IMR-90 (cell line): ENCODE measurements around the gene MRPL43. TPM values are rescaled to one million over a fixed set of nuclear protein-coding genes. Genes with fewer than 3 reads are reported as not detected.

Experiments
- ATAC-seq: fragments of 200-7000 bp; cut with Tn5 transposase; 2 replicates; pipeline ENCODE4 v1.9.1; 2020; ENCODE audit warnings: low read depth, mild to moderate bottlenecking, moderate library complexity
- BruUV-seq: library from RNA; stranded (reverse); fragments of 400-500 nt; replicated peaks from 2 replicates; lab custom pipeline; 2021; lab: Mats Ljungman, UMichigan
- CTCF ChIA-PET: fragments of 300-600 bp; formaldehyde crosslinking; extraction: SDS; loops from one replicate; lab custom pipeline; 2021; ENCODE audit warnings: antibody characterized with exemption; lab: Yijun Ruan, JAX
- POLR2A ChIA-PET: fragments of 300-600 bp; sonication (Branson Sonifier 250); formaldehyde crosslinking; loops from one replicate; lab custom pipeline; 2022; ENCODE audit warnings: antibody characterized with exemption; ENCODE audit not compliant: unreplicated experiment; lab: Charles Lee
- DNase-seq: peaks from one replicate; pipeline ENCODE4 v3.0.0; 2013
- H2AFZ ChIP-seq: replicated peaks from 2 replicates; pipeline ENCODE3; 2013; ENCODE audit warnings: low read length, mild to moderate bottlenecking; ENCODE audit not compliant: poor library complexity
- H2AK5ac ChIP-seq: 2 replicates; pipeline ENCODE4 v1.6.1; 2013; ENCODE audit warnings: low read depth, low read length, inconsistent platforms
- H2AK9ac ChIP-seq: replicated peaks from 2 replicates; pipeline ENCODE3; 2013; ENCODE audit warnings: mild to moderate bottlenecking, low read depth, low read length, moderate library complexity; ENCODE audit not compliant: poor library complexity
- H2BK120ac ChIP-seq: 2 replicates; pipeline ENCODE4 v1.6.1; 2013; ENCODE audit warnings: low read depth, low read length, inconsistent platforms
- H2BK15ac ChIP-seq: 3 replicates; pipeline ENCODE4 v1.6.1; 2013; ENCODE audit warnings: low read depth, low read length, inconsistent platforms
- H2BK20ac ChIP-seq: 2 replicates; pipeline ENCODE4 v1.6.1; 2013; ENCODE audit warnings: low read depth, mild to moderate bottlenecking, inconsistent platforms, low read length, moderate library complexity
- H2BK5ac ChIP-seq: 2 replicates; pipeline ENCODE4 v1.6.1; 2013; ENCODE audit warnings: mild to moderate bottlenecking, low read depth, low read length, inconsistent platforms; ENCODE audit not compliant: poor library complexity, severe bottlenecking
- H3K14ac ChIP-seq: replicated peaks from 2 replicates; pipeline ENCODE4 v1.6.1; 2013; ENCODE audit warnings: low read depth, low read length, inconsistent platforms
- H3K18ac ChIP-seq: 2 replicates; pipeline ENCODE4 v1.6.1; 2013; ENCODE audit warnings: low read depth, low read length, control low read depth
- H3K23ac ChIP-seq: 2 replicates; pipeline ENCODE4 v1.6.1; 2013; ENCODE audit warnings: low read depth, low read length, inconsistent platforms
- H3K27ac ChIP-seq: 2 replicates; pipeline ENCODE4 v1.5.1; 2013; ENCODE audit warnings: mild to moderate bottlenecking, control low read depth, low read length; ENCODE audit not compliant: insufficient read depth
- H3K27me3 ChIP-seq: 2 replicates; pipeline ENCODE4 v1.6.1; 2013; ENCODE audit warnings: low read length; ENCODE audit not compliant: control insufficient read depth, insufficient read depth
- H3K36me3 ChIP-seq: 2 replicates; pipeline ENCODE4 v1.6.1; 2013; ENCODE audit warnings: low read length, mixed read lengths; ENCODE audit not compliant: control insufficient read depth, insufficient read depth
- H3K4ac ChIP-seq: 2 replicates; pipeline ENCODE4 v1.6.1; 2013; ENCODE audit warnings: low read depth, low read length, inconsistent platforms
- H3K4me1 ChIP-seq: 2 replicates; pipeline ENCODE4 v1.6.1; 2013; ENCODE audit warnings: low read length, mixed read lengths; ENCODE audit not compliant: control insufficient read depth, insufficient read depth
- H3K4me2 ChIP-seq: 2 replicates; pipeline ENCODE4 v1.6.1; 2013; ENCODE audit warnings: low read depth, mild to moderate bottlenecking, control low read depth, low read length, moderate library complexity
- H3K4me3 ChIP-seq: 2 replicates; pipeline ENCODE4 v1.5.1; 2013; ENCODE audit warnings: low read depth, mild to moderate bottlenecking, control low read depth, low read length, moderate library complexity; ENCODE audit not compliant: insufficient read depth
- H3K56ac ChIP-seq: 2 replicates; pipeline ENCODE4 v1.6.1; 2013; ENCODE audit warnings: low read length, inconsistent platforms; ENCODE audit not compliant: insufficient read depth; ENCODE audit errors: extremely low read depth
- H3K79me1 ChIP-seq, 2 experiments: 2 replicates each; pipeline ENCODE4 v1.6.1; 2013; ENCODE audit warnings: low read length in 2 of 2, inconsistent platforms in 1 of 2, low read depth in 1 of 2
- H3K9ac ChIP-seq: 2 replicates; pipeline ENCODE4 v1.6.1; 2013; ENCODE audit warnings: low read depth, low read length, control low read depth
- H3K9me1 ChIP-seq: 2 replicates; pipeline ENCODE4 v1.6.1; 2013; ENCODE audit warnings: low read length, inconsistent platforms; ENCODE audit not compliant: insufficient read depth
- H3K9me3 ChIP-seq: 2 replicates; pipeline ENCODE4 v1.6.1; 2013; ENCODE audit warnings: low read length; ENCODE audit not compliant: control insufficient read depth, insufficient read depth
- H4K20me1 ChIP-seq: 2 replicates; pipeline ENCODE4 v1.6.1; 2013; ENCODE audit warnings: low read length, inconsistent platforms; ENCODE audit not compliant: insufficient read depth
- H4K5ac ChIP-seq: 2 replicates; pipeline ENCODE4 v1.6.1; 2013; ENCODE audit warnings: mild to moderate bottlenecking, low read depth, low read length, control low read depth
- H4K8ac ChIP-seq, 2 experiments: 2 replicates each; pipeline ENCODE4 v1.6.1; 2013; ENCODE audit warnings: low read depth in 2 of 2, low read length in 2 of 2, control low read depth in 1 of 2, inconsistent platforms in 1 of 2
- H4K91ac ChIP-seq: 2 replicates; pipeline ENCODE4 v1.6.1; 2013; ENCODE audit warnings: low read depth, low read length, inconsistent platforms; ENCODE audit not compliant: insufficient read depth
- BHLHE40 ChIP-seq: fragments of 150-350 bp; IDR thresholded peaks from 2 replicates; pipeline ENCODE4 v1.6.1; 2016; ENCODE audit warnings: mild to moderate bottlenecking, low read depth, low read length
- CEBPB ChIP-seq: IDR thresholded peaks from 2 replicates; pipeline ENCODE4 v1.6.1; 2012; ENCODE audit warnings: low read depth, low read length, improper control_type of control experiment
- CHD1 ChIP-seq: IDR thresholded peaks from 2 replicates; pipeline ENCODE4 v1.6.1; 2012; ENCODE audit warnings: low read depth, low read length, improper control_type of control experiment
- CTCF ChIP-seq: conservative IDR thresholded peaks from 2 replicates; pipeline ENCODE4 v1.5.1; 2012; ENCODE audit warnings: mild to moderate bottlenecking, low read depth, low read length, improper control_type of control experiment
- ELK1 ChIP-seq: fragments of 150-350 bp; IDR thresholded peaks from 2 replicates; pipeline ENCODE4 v1.6.1; 2016; ENCODE audit warnings: low read depth, mild to moderate bottlenecking, low read length, moderate library complexity, borderline replicate concordance
- FOS ChIP-seq: fragments of 150-350 bp; IDR thresholded peaks from 2 replicates; pipeline ENCODE4 v1.6.1; 2016; ENCODE audit warnings: low read depth, low read length
- MAFK ChIP-seq: IDR thresholded peaks from 2 replicates; pipeline ENCODE4 v1.6.1; 2012; ENCODE audit warnings: low read depth, low read length, improper control_type of control experiment
- MAZ ChIP-seq: IDR thresholded peaks from 2 replicates; pipeline ENCODE4 v1.6.1; 2012; ENCODE audit warnings: low read depth, mild to moderate bottlenecking, low read length, improper control_type of control experiment, moderate library complexity, borderline replicate concordance
- MXI1 ChIP-seq: IDR thresholded peaks from 2 replicates; pipeline ENCODE4 v1.6.1; 2012; ENCODE audit warnings: low read depth, mild to moderate bottlenecking, low read length, moderate library complexity, borderline replicate concordance
- NFE2L2 ChIP-seq: fragments of 150-350 bp; IDR thresholded peaks from 2 replicates; pipeline ENCODE4 v1.6.1; 2016; ENCODE audit warnings: low read depth, mild to moderate bottlenecking, low read length
- POLR2A ChIP-seq: IDR thresholded peaks from 2 replicates; pipeline ENCODE4 v1.6.1; 2012; ENCODE audit warnings: mild to moderate bottlenecking, low read depth, low read length
- RAD21 ChIP-seq: IDR thresholded peaks from 2 replicates; pipeline ENCODE4 v1.6.1; 2012; ENCODE audit warnings: low read length, improper control_type of control experiment
- RCOR1 ChIP-seq: IDR thresholded peaks from 2 replicates; pipeline ENCODE4 v1.6.1; 2012; ENCODE audit warnings: mild to moderate bottlenecking, low read length, improper control_type of control experiment; ENCODE audit not compliant: insufficient replicate concordance
- RFX5 ChIP-seq: IDR thresholded peaks from 2 replicates; pipeline ENCODE4 v1.8.0; 2012; ENCODE audit warnings: low read depth, mild to moderate bottlenecking, low read length, moderate library complexity
- SMC3 ChIP-seq: fragments of 150-350 bp; IDR thresholded peaks from 2 replicates; pipeline ENCODE4 v1.6.1; 2016; ENCODE audit warnings: low read depth, mild to moderate bottlenecking, antibody characterized with exemption, low read length, moderate library complexity
- USF2 ChIP-seq: fragments of 150-350 bp; IDR thresholded peaks from 2 replicates; pipeline ENCODE4 v1.6.1; 2017; ENCODE audit warnings: mild to moderate bottlenecking, antibody characterized with exemption, low read length, low read depth
- dilution Hi-C: fragments of 300-500 bp; cut with HindIII; formaldehyde crosslinking; loops from one replicate; pipeline ENCODE4 v1.14.3; 2018; ENCODE audit warnings: low sequenced_read_pairs; ENCODE audit not compliant: unreplicated experiment
- in situ Hi-C: fragments of 300-500 bp; cut with MboI; formaldehyde crosslinking; loops from 3 replicates; pipeline ENCODE4 v1.14.3; 2019; ENCODE audit warnings: low sequenced_read_pairs, inconsistent platforms, mixed read lengths
- intact Hi-C: fragments of 100-400 bp; cut with micrococcal nuclease; formaldehyde crosslinking; loops from 2 replicates; pipeline ENCODE4 v1.10.0; 2022
- polyA plus RNA-seq, 3 experiments: library from polyadenylated mRNA; depleted of rRNA; stranded (reverse); fragments of >200 nt; gene quantifications; 2 replicates each; pipeline ENCODE4 v1.2.3, GENCODE V29; 2012; ENCODE audit warnings: low replicate concordance in 1 of 3
- total RNA-seq: library from RNA; depleted of rRNA; stranded (reverse); fragments of >200 nt; gene quantifications from 2 replicates; pipeline ENCODE4 v1.2.3, GENCODE V29; 2012

MRPL43 gene
- total and polyA plus RNA-seq, 2 of the 4 experiments (the other 2 are of a cell fraction): 61.3 to 142 TPM

GRCh38 chr10:100945754-100946153 lies 41.5 kb downstream of the MRPL43 start:
- Histone ChIP-seq H3K23ac (no peak overlapping the region), H3K4me2 (no peak overlapping the region), H3K36me3 (peaks cover 34% of the 10 kb centered on the region), H2AK5ac (no peak overlapping the region), H3K4me3 (no peak overlapping the region), H2AK9ac (no peak overlapping the region), H3K4me1 (peaks cover 2% of the 10 kb centered on the region; the same call in 1 of the 2 replicates), H3K79me1 (peaks cover 0 to 14% of the 10 kb centered on the region in 2 experiments; a peak in 3 of 4 replicates), H3K9ac (no peak overlapping the region), H2AFZ (no peak overlapping the region), H2BK15ac (no peak overlapping the region), H2BK120ac (no peak overlapping the region), H4K91ac (no peak overlapping the region), H3K9me1 (no peaks in the 10 kb centered on the region), H2BK20ac (no peak overlapping the region), H3K27ac (no peak overlapping the region), H3K18ac (no peak overlapping the region), H3K9me3 (no peaks in the 10 kb centered on the region), H3K56ac (no peak overlapping the region), H4K20me1 (no peaks in the 10 kb centered on the region), H3K27me3 (no peaks in the 10 kb centered on the region), H3K14ac (no peak overlapping the region), H2BK5ac (no peak overlapping the region), H4K5ac (no peak overlapping the region), H3K4ac (no peak overlapping the region), H4K8ac (no peak overlapping the region)
- DNase-seq (no peak), ATAC-seq (no peak)
- no TSS peak for BruUV-seq
- dilution Hi-C loops (no loop called here), intact Hi-C loops (no loop called here), in situ Hi-C loops (loop anchor here (25.0 kb wide), 1 partner anchor 867 kb away; the partner anchor contains the start of gene OGA)
- TF ChIP-seq SMC3: no peak
- no peak for TF ChIP-seq USF2
- TF ChIP-seq RAD21: no peak
- TF ChIP-seq NFE2L2: no peak
- no peak for TF ChIP-seq CTCF
- no peak for TF ChIP-seq MAFK
- no peak for TF ChIP-seq MXI1
- TF ChIP-seq MAZ: no peak
- TF ChIP-seq RCOR1: no peak
- TF ChIP-seq ELK1: no peak
- TF ChIP-seq BHLHE40: no peak
- TF ChIP-seq RFX5: no peak
- TF ChIP-seq FOS: no peak
- no peak for TF ChIP-seq POLR2A
- no peak for TF ChIP-seq CHD1
- TF ChIP-seq CEBPB: no peak
- ChIA-PET POLR2A (no interaction called here), CTCF (no interaction called here)
